HepG2 (cell line): ENCODE results near the gene AGAP1. TPM values are rescaled to one million over a fixed set of nuclear protein-coding genes. Genes with fewer than 3 reads are reported as not detected.

Experiments
- JDP2 ChIP-seq: sonication (generic); formaldehyde crosslinking; IDR thresholded peaks from 2 replicates; pipeline ENCODE4 v1.8.1; 2022; ENCODE audit warnings: missing genetic modification reagents, borderline replicate concordance
- MAF1 ChIP-seq: sonication (generic); formaldehyde crosslinking; IDR thresholded peaks from 2 replicates; pipeline ENCODE4 v1.5.0; 2020; ENCODE audit warnings: missing genetic modification reagents, borderline replicate concordance
- MIER3 ChIP-seq: IDR thresholded peaks from 2 replicates; pipeline ENCODE4 v1.6.1; 2016; ENCODE audit warnings: missing compliant biosample characterization, borderline replicate concordance
- NCOA2 ChIP-seq: sonication (generic); formaldehyde crosslinking; IDR thresholded peaks from 2 replicates; pipeline ENCODE4 v1.8.0; 2022; ENCODE audit warnings: inconsistent platforms
- RBM39 ChIP-seq: fragments of 200-400 bp; formaldehyde crosslinking; IDR thresholded peaks from one replicate; pipeline ENCODE4 v1.6.1; 2018; ENCODE audit warnings: antibody characterized with exemption, mild to moderate bottlenecking, low read depth, low read length; ENCODE audit not compliant: poor library complexity, severe bottlenecking
- ZSCAN31 ChIP-seq: sonication (generic); formaldehyde crosslinking; IDR thresholded peaks from 2 replicates; pipeline ENCODE4 v1.5.0; 2020; ENCODE audit warnings: low read depth, mild to moderate bottlenecking, missing genetic modification reagents
- polyA plus RNA-seq, 8 experiments: library from polyadenylated mRNA; depleted of rRNA in 3 of 8; stranded (reverse) in 7 of 8; unstranded in 1 of 8; fragments of >200 nt; fragmentation: Illumina TruSeq in 4 of 8; extraction: Trizol in 4 of 8; gene quantifications; 2 replicates each; pipeline versions ENCODE4 v1.2.1 to v1.2.3, GENCODE V29; 2011 to 2016; ENCODE audit warnings: low read depth in 4 of 8, missing spikeins in 1 of 8, mixed read lengths in 1 of 8; ENCODE audit not compliant: insufficient read depth in 1 of 8
- total RNA-seq, 5 experiments: library from RNA; depleted of rRNA; stranded (reverse); fragments of >200 nt; fragmentation: Illumina TruSeq; extraction: Trizol; gene quantifications; 2 replicates each; pipeline ENCODE4 v1.2.3, GENCODE V29; 2016; ENCODE audit warnings: low read depth in 1 of 5
- TF ChIP-seq, protein P1 (sequence below): conservative IDR thresholded peaks from 2 replicates; pipeline ENCODE4 v1.6.1; 2018; ENCODE audit warnings: missing genetic modification reagents
- TF ChIP-seq, protein P2 (sequence below): sonication (generic); formaldehyde crosslinking; IDR thresholded peaks from 2 replicates; pipeline ENCODE4 v1.8.0; 2022; ENCODE audit warnings: missing genetic modification reagents, mild to moderate bottlenecking, inconsistent platforms, borderline replicate concordance
- TF ChIP-seq, protein P3 (sequence below): sonication (generic); formaldehyde crosslinking; IDR thresholded peaks from 2 replicates; pipeline ENCODE4 v1.5.1; 2020; ENCODE audit warnings: missing genetic modification reagents, mild to moderate bottlenecking, borderline replicate concordance

Gene AGAP1
- total and polyA plus RNA-seq, 2 of the 13 experiments (the other 11 are each of a cell fraction or from before 2014, with no cell fraction given) = 21.2 to 32.7 TPM

GRCh38 chr2:235505181-235505741 lies 11.4 kb downstream of the AGAP1 start (continued):
- TF ChIP-seq, protein P1, sequence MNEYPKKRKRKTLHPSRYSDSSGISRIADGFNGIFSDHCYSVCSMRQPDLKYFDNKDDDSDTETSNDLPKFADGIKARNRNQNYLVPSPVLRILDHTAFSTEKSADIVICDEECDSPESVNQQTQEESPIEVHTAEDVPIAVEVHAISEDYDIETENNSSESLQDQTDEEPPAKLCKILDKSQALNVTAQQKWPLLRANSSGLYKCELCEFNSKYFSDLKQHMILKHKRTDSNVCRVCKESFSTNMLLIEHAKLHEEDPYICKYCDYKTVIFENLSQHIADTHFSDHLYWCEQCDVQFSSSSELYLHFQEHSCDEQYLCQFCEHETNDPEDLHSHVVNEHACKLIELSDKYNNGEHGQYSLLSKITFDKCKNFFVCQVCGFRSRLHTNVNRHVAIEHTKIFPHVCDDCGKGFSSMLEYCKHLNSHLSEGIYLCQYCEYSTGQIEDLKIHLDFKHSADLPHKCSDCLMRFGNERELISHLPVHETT = no peak
- TF ChIP-seq MAF1 (CRISPR knock-in tag) (no peak), JDP2 (CRISPR knock-in tag) (no peak), NCOA2 (peak; percentile 86), ZSCAN31 (no peak), MIER3 (CRISPR knock-in tag) (peak; percentile 77; the same call in 1 of the 2 replicates), RBM39 (no peak)
- TF ChIP-seq, protein P2, sequence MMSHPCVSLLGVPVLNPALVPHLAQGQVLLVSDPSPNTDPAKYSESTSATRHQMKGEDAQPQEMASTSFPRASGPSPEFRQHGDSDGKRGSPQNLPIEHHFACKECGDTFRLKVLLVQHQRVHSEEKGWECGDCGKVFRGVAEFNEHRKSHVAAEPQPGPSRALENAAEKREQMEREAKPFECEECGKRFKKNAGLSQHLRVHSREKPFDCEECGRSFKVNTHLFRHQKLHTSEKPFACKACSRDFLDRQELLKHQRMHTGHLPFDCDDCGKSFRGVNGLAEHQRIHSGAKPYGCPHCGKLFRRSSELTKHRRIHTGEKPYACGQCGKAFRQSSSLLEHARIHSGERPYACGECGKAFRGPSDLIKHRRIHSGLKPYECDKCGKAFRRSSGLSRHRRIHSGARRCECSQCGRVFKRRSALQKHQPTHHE (CRISPR knock-in tag) = peak; percentile 22; the same call in 1 of the 2 replicates
- TF ChIP-seq, protein P3, sequence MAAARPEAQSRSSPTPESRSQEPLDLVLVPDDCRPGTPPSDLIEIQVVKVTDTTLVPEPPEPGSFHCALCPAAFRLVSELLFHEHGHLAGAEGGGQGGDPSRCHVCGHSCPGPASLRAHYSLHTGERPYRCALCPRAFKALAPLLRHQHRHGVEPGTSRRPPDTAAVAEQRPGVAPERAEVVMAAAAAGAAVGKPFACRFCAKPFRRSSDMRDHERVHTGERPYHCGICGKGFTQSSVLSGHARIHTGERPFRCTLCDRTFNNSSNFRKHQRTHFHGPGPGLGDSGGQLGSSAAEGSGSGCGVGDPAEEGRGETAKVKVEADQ (CRISPR knock-in tag) = 0 out of 2 replicates have a peak, but pooled peaks have one; percentile 9
